Neural cell (in vitro differentiated cells): Measurements from ENCODE around the gene NEDD4L.

Experiments used
- CTCF ChIP-seq: fragments of 450-650 bp; IDR thresholded peaks from 2 replicates; pipeline ENCODE4 v1.5.1; 2014; ENCODE audit warnings: antibody characterized with exemption, mild to moderate bottlenecking, moderate library complexity; ENCODE audit not compliant: poor library complexity, severe bottlenecking
- EP300 ChIP-seq: fragments of 450-650 bp; conservative IDR thresholded peaks from 2 replicates; pipeline ENCODE4 v1.6.1; 2014; ENCODE audit warnings: antibody characterized with exemption, mild to moderate bottlenecking, moderate library complexity; ENCODE audit not compliant: poor library complexity, severe bottlenecking
- EZH2 ChIP-seq: fragments of 200-600, 300-800 bp; shearing (Covaris generic), sonication (generic); IDR thresholded peaks from 2 replicates; pipeline ENCODE4 v1.6.1; 2014; ENCODE audit warnings: antibody characterized with exemption, low read length, borderline replicate concordance, mild to moderate bottlenecking; ENCODE audit not compliant: insufficient read depth, poor library complexity, severe bottlenecking
- MXI1 ChIP-seq: fragments of 450-650 bp; conservative IDR thresholded peaks from 2 replicates; pipeline ENCODE4 v1.6.1; 2014; ENCODE audit warnings: antibody characterized with exemption, mild to moderate bottlenecking; ENCODE audit not compliant: poor library complexity, severe bottlenecking
- POLR2AphosphoS5 ChIP-seq: IDR thresholded peaks from 2 replicates; pipeline ENCODE4 v1.6.1; 2012
- RAD21 ChIP-seq: fragments of 450-650 bp; conservative IDR thresholded peaks from 2 replicates; pipeline ENCODE4 v1.6.1; 2014; ENCODE audit warnings: antibody characterized with exemption, mild to moderate bottlenecking, moderate library complexity
- REST ChIP-seq: IDR thresholded peaks from 2 replicates; pipeline ENCODE4 v1.6.1; 2012; ENCODE audit warnings: borderline replicate concordance

- TF ChIP-seq CTCF (no peak), EZH2 (no peak), MXI1 (no peak), REST (no peak), EP300 (no peak), POLR2AphosphoS5 (no peak), RAD21 (no peak)
Measured at GRCh38 chr18:58143386-58143785, 99.4 kb downstream of the NEDD4L start.
